Fibroblast of lung (primary cell): ENCODE measurements around the gene RNASE8. TPM values are rescaled to one million over a fixed set of nuclear protein-coding genes. Genes with fewer than 3 reads are reported as not detected.

Experiments used
- DNase-seq, 2 donors: peaks; one replicate each; pipeline versions ENCODE4 v3.0.0 to v3.0.0-alpha.2; 2010; ENCODE audit warnings: low read depth in 2 of 2
- H2AFZ ChIP-seq: 2 replicates; pipeline ENCODE4 v1.5.1; 2012; ENCODE audit warnings: low read length, control low read depth, inconsistent platforms
- H3K27ac ChIP-seq: 2 replicates; pipeline ENCODE4 v1.5.1; 2011; ENCODE audit warnings: low read length, control low read depth; ENCODE audit not compliant: insufficient read depth
- H3K27me3 ChIP-seq: 2 replicates; pipeline ENCODE4 v1.5.1; 2011; ENCODE audit warnings: mild to moderate bottlenecking, low read length; ENCODE audit not compliant: control insufficient read depth, insufficient read depth
- H3K36me3 ChIP-seq: 2 replicates; pipeline ENCODE4 v1.5.1; 2011; ENCODE audit warnings: low read length; ENCODE audit not compliant: control insufficient read depth, insufficient read depth
- H3K4me1 ChIP-seq: 2 replicates; pipeline ENCODE4 v1.5.1; 2011; ENCODE audit warnings: low read length; ENCODE audit not compliant: control insufficient read depth, insufficient read depth; ENCODE audit errors: extremely low read depth
- H3K4me2 ChIP-seq: 2 replicates; pipeline ENCODE4 v1.5.1; 2011; ENCODE audit warnings: low read length, control low read depth; ENCODE audit not compliant: insufficient read depth; ENCODE audit errors: extremely low read depth
- H3K4me3 ChIP-seq, 4 experiments: fragments of 200-600 bp in 1 of 4; sonication (generic) in 1 of 4; replicated peaks in 1 of 4; 2 replicates each; pipeline ENCODE4 v1.5.1; 2011 to 2016; ENCODE audit warnings: low read length in 4 of 4, low read depth in 3 of 4, mild to moderate bottlenecking in 3 of 4, control low read depth in 2 of 4, inconsistent platforms in 1 of 4, mixed read lengths in 1 of 4; ENCODE audit not compliant: insufficient read depth in 1 of 4; ENCODE audit errors: control extremely low read depth in 1 of 4
- H3K79me2 ChIP-seq: 2 replicates; pipeline ENCODE4 v1.5.1; 2012; ENCODE audit warnings: mild to moderate bottlenecking, low read length, inconsistent platforms; ENCODE audit not compliant: control insufficient read depth, insufficient read depth
- H3K9ac ChIP-seq: 2 replicates; pipeline ENCODE4 v1.5.1; 2011; ENCODE audit warnings: mild to moderate bottlenecking, low read length, control low read depth; ENCODE audit not compliant: insufficient read depth
- H3K9me3 ChIP-seq: 2 replicates; pipeline ENCODE4 v1.5.1; 2012; ENCODE audit warnings: low read depth, low read length; ENCODE audit not compliant: control insufficient read depth, insufficient read depth
- H4K20me1 ChIP-seq: 2 replicates; pipeline ENCODE4 v1.5.1; 2011; ENCODE audit warnings: low read length; ENCODE audit not compliant: control insufficient read depth, insufficient read depth; ENCODE audit errors: extremely low read depth
- CTCF ChIP-seq, 2 donors: IDR thresholded peaks in 1 of 2; conservative IDR thresholded peaks in 1 of 2; 1 replicate in 1 of 2; 2 replicates in 1 of 2; pipeline ENCODE4 v1.5.1; 2011 to 2012; ENCODE audit warnings: low read length in 2 of 2, control low read depth in 1 of 2, inconsistent platforms in 1 of 2, low read depth in 1 of 2, mild to moderate bottlenecking in 1 of 2
- EZH2 ChIP-seq: IDR thresholded peaks from 2 replicates; pipeline ENCODE4 v1.5.1; 2012; ENCODE audit warnings: low read length, control low read depth, mild to moderate bottlenecking; ENCODE audit errors: missing control alignments
- polyA plus RNA-seq, 2 donors: library from polyadenylated mRNA; depleted of rRNA in 1 of 2; stranded (reverse) in 1 of 2; unstranded in 1 of 2; fragments of >200 nt; gene quantifications; 2 replicates each; pipeline ENCODE4 v1.2.1, GENCODE V29; 2011 to 2012; ENCODE audit warnings: missing spikeins in 1 of 2
- total RNA-seq: library from RNA; depleted of rRNA; stranded (reverse); fragments of >200 nt; gene quantifications from 2 replicates; pipeline ENCODE4 v1.2.1, GENCODE V29; 2014

Gene RNASE8
- total and polyA plus RNA-seq, 2 donors (not counting 1 experiment from before 2014, with no cell fraction given), result not detected

DNA sequence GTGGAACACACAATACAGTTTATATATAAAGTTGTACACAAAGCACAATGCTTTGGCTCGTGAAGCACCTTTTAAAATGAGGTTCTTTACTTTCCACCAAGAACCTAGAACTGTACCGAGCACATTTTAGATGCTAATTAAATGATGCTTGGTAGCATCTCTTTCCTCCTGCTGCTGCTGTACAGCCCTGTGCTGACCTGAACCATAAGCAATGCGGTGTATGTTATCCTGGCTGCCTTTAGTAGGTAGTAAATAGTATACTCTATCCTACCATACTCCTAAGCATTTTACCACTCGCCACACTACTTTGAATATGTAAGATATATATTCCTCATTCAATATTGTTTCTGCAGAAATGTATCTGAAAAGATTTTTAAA lies 2.9 kb upstream of the RNASE8 start:
- Histone ChIP-seq H3K36me3 (no peaks in the 10 kb centered on the region), H3K4me3 (no peak overlapping the region), H3K9ac (no peak overlapping the region), H3K9me3 (no peaks in the 10 kb centered on the region), H3K79me2 (no peaks in the 10 kb centered on the region), H3K4me2 (no peak overlapping the region), H2AFZ (no peak overlapping the region), H3K4me1 (no peaks in the 10 kb centered on the region), H3K27me3 (no peaks in the 10 kb centered on the region), H4K20me1 (no peaks in the 10 kb centered on the region), H3K27ac (no peak overlapping the region)
- DNase-seq, result no peak
- TF ChIP-seq CTCF (conservative IDR thresholded peaks at IDR 0.05 in 1 of 2, IDR thresholded peaks at IDR 0.05 in 1 of 2; ENCODE audit: low read depth in 1 of 2, low read length in 2 of 2) (no peak), EZH2 (no peak)

- Histone ChIP-seq H3K27me3 (peaks cover 3% of the 10 kb centered on the region), H3K4me2 (no peak overlapping the region), H3K9me3 (no peaks in the 10 kb centered on the region)
These were observed 2.0 kb upstream of the RNASE8 start for GRCh38 chr14:21055432-21056117.

More at GRCh38 chr14:21055432-21056117, 2.0 kb upstream of the RNASE8 start:
- Histone ChIP-seq H3K4me1 (no peaks in the 10 kb centered on the region), H3K36me3 (no peaks in the 10 kb centered on the region), H3K79me2 (no peaks in the 10 kb centered on the region), H4K20me1 (no peaks in the 10 kb centered on the region), H3K27ac (no peak overlapping the region), H3K9ac (no peak overlapping the region), H2AFZ (no peak overlapping the region), H3K4me3 (no peak overlapping the region)
- TF ChIP-seq EZH2 (no peak), CTCF (conservative IDR thresholded peaks at IDR 0.05 in 1 of 2, IDR thresholded peaks at IDR 0.05 in 1 of 2; ENCODE audit: low read depth in 1 of 2, low read length in 2 of 2) (no peak)
- no peak for DNase-seq
